Gastroesophageal sphincter (tissue), 4 donors: Measurements from ENCODE around the gene FBH1. TPM values are rescaled to one million over a fixed set of nuclear protein-coding genes. Genes with fewer than 3 reads are reported as not detected.

Source experiments
- ATAC-seq: fragments of 150-250 bp; one replicate; pipeline ENCODE4 v1.9.1; 2016; ENCODE audit warnings: mild to moderate bottlenecking, moderate library complexity
- H3K27ac ChIP-seq, 4 donors: fragments of 200-600 bp; sonication (generic) in 3 of 4; 1 replicate in 3 of 4; 2 replicates in 1 of 4; pipeline ENCODE4 v1.5.1; 2016 to 2019
- H3K27me3 ChIP-seq: fragments of 200-600 bp; sonication (generic); one replicate; pipeline ENCODE4 v1.5.1; 2019
- H3K36me3 ChIP-seq, 2 donors: fragments of 200-600 bp; sonication (generic); one replicate each; pipeline ENCODE4 v1.5.1; 2019; ENCODE audit warnings: control low read depth in 1 of 2
- H3K4me1 ChIP-seq, 3 donors: fragments of 200-600 bp; sonication (generic); 1 replicate in 2 of 3; 2 replicates in 1 of 3; pipeline ENCODE4 v1.5.1; 2016 to 2019; ENCODE audit warnings: control low read depth in 2 of 3
- H3K4me3 ChIP-seq, 2 donors: fragments of 200-600 bp; sonication (generic); one replicate each; pipeline ENCODE4 v1.5.1; 2019; ENCODE audit warnings: mild to moderate bottlenecking in 1 of 2, moderate library complexity in 1 of 2
- H3K9me3 ChIP-seq, 3 donors: fragments of 200-600 bp; sonication (generic); one replicate each; pipeline ENCODE4 v1.5.1; 2017 to 2019; ENCODE audit warnings: control low read depth in 2 of 3
- CTCF ChIP-seq, 4 experiments: fragments of 200-600 bp in 2 of 4; fragments of 450-650 bp in 2 of 4; sonication (generic) in 1 of 4; IDR thresholded peaks; one replicate each; pipeline ENCODE4 v1.5.1; 2017 to 2019; ENCODE audit warnings: antibody characterized with exemption in 4 of 4, mild to moderate bottlenecking in 2 of 4, moderate library complexity in 2 of 4
- EP300 ChIP-seq: sonication (generic); formaldehyde crosslinking; IDR thresholded peaks from one replicate; pipeline ENCODE4 v1.6.1; 2017; ENCODE audit warnings: antibody characterized with exemption, mild to moderate bottlenecking
- POLR2A ChIP-seq, 2 donors: fragments of 450-650 bp; IDR thresholded peaks; one replicate each; pipeline ENCODE4 v1.6.1; 2017; ENCODE audit warnings: antibody characterized with exemption in 2 of 2, mild to moderate bottlenecking in 2 of 2, moderate library complexity in 1 of 2
- POLR2AphosphoS5 ChIP-seq: sonication (generic); formaldehyde crosslinking; IDR thresholded peaks from one replicate; pipeline ENCODE4 v1.6.1; 2017; ENCODE audit warnings: antibody characterized with exemption
- WGBS, 2 donors: methylation state at CpG; one replicate each; pipeline ENCODE4 v1.1.5; 2018; ENCODE audit warnings: low coverage in 1 of 2; 5-methylcytosine and 5-hydroxymethylcytosine counted together
- total RNA-seq, 4 donors: library from RNA; depleted of rRNA; stranded (reverse); fragments of >200 nt; gene quantifications; one replicate each; pipeline ENCODE4 v1.1.0, GENCODE V29; 2016

FBH1 gene
- total RNA-seq, 4 donors from 2014 or later: 76.2 to 108 (median 98.5) TPM

- ATAC-seq: no peak
- peaks cover 0 to 51% of the 10 kb centered on the region in 2 donors for H3K36me3 ChIP-seq
- 70 to 92% methylated on average over 2 to 5 of the region's 13 CpGs for WGBS, 2 donors
These were observed 74.7 kb downstream of the FBH1 start for GRCh38 chr10:5964736-5965135.

GRCh38 chr10:5965266-5965665 lies 75.2 kb downstream of the FBH1 start:
- 100% methylated on average over 1 to 5 of the region's 8 CpGs for WGBS, 2 donors
- Histone ChIP-seq H3K9me3 (no peaks in the 10 kb centered on the region), H3K4me1 (no peaks in the 10 kb centered on the region), H3K27me3 (no peaks in the 10 kb centered on the region), H3K36me3 (peaks cover 0 to 46% of the 10 kb centered on the region in 2 donors), H3K27ac (no peak overlapping the region), H3K4me3 (no peak overlapping the region)
- ATAC-seq: no peak
- no peak for TF ChIP-seq CTCF (IDR thresholded peaks at IDR 0.05)
- no peak for TF ChIP-seq POLR2A (IDR thresholded peaks at IDR 0.05)
- TF ChIP-seq POLR2AphosphoS5: no peak
- no peak for TF ChIP-seq EP300

More at GRCh38 chr10:5964736-5965135, 74.7 kb downstream of the FBH1 start:
- TF ChIP-seq EP300: no peak
- TF ChIP-seq CTCF (IDR thresholded peaks at IDR 0.05): no peak
- no peak for TF ChIP-seq POLR2A (IDR thresholded peaks at IDR 0.05)
- TF ChIP-seq POLR2AphosphoS5: no peak
- Histone ChIP-seq H3K9me3 (no peaks in the 10 kb centered on the region), H3K4me3 (no peak overlapping the region), H3K27me3 (no peaks in the 10 kb centered on the region), H3K4me1 (no peaks in the 10 kb centered on the region), H3K27ac (no peak overlapping the region)

- Histone ChIP-seq H3K36me3 (peaks cover 0 to 25% of the 10 kb centered on the region in 2 donors), H3K4me1 (no peaks in the 10 kb centered on the region), H3K9me3 (no peaks in the 10 kb centered on the region), H3K27ac (no peak overlapping the region), H3K4me3 (no peak overlapping the region), H3K27me3 (no peaks in the 10 kb centered on the region)
- TF ChIP-seq EP300 (no peak), POLR2AphosphoS5 (no peak), CTCF (IDR thresholded peaks at IDR 0.05) (no peak), POLR2A (IDR thresholded peaks at IDR 0.05) (no peak)
- WGBS, 2 donors: 86 to 90% methylated on average over 1 to 4 of the region's 5 CpGs
- no peak for ATAC-seq
These were observed 78.1 kb downstream of the FBH1 start for GRCh38 chr10:5968037-5968680.

- no peaks in the 10 kb centered on the region for H3K27me3 ChIP-seq
- no peak for TF ChIP-seq CTCF (IDR thresholded peaks at IDR 0.05)
- TF ChIP-seq EP300: no peak
- no peak for TF ChIP-seq POLR2A (IDR thresholded peaks at IDR 0.05)
- no peaks in the 10 kb centered on the region for H3K4me1 ChIP-seq
- H3K4me3 ChIP-seq: no peak overlapping the region
- H3K27ac ChIP-seq: no peak overlapping the region
- ATAC-seq: no peak
- peaks cover 0 to 20% of the 10 kb centered on the region in 2 donors for H3K36me3 ChIP-seq
- H3K9me3 ChIP-seq: no peaks in the 10 kb centered on the region
- 87 to 90% methylated on average over 7 to 9 of the region's 9 CpGs for WGBS, 2 donors
These were observed 78.8 kb downstream of the FBH1 start for GRCh38 chr10:5968681-5969453.
